Kasumi-1 (cell line): ENCODE data around the gene AXDND1.
A peak's percentile ranks its signal among the peaks of the same experiment; 100 is the strongest.
"Not testable (repeated sequence)": the region's sequence is repeated elsewhere in the genome, so short reads cannot be mapped to it uniquely, and the experiment has no call there.

ENCODE experiments used
- DNase-seq, 2 experiments: peaks; one replicate each; lab custom pipeline; 2025; lab: John Stamatoyannopoulos, UW

The AXDND1 gene, protein sequence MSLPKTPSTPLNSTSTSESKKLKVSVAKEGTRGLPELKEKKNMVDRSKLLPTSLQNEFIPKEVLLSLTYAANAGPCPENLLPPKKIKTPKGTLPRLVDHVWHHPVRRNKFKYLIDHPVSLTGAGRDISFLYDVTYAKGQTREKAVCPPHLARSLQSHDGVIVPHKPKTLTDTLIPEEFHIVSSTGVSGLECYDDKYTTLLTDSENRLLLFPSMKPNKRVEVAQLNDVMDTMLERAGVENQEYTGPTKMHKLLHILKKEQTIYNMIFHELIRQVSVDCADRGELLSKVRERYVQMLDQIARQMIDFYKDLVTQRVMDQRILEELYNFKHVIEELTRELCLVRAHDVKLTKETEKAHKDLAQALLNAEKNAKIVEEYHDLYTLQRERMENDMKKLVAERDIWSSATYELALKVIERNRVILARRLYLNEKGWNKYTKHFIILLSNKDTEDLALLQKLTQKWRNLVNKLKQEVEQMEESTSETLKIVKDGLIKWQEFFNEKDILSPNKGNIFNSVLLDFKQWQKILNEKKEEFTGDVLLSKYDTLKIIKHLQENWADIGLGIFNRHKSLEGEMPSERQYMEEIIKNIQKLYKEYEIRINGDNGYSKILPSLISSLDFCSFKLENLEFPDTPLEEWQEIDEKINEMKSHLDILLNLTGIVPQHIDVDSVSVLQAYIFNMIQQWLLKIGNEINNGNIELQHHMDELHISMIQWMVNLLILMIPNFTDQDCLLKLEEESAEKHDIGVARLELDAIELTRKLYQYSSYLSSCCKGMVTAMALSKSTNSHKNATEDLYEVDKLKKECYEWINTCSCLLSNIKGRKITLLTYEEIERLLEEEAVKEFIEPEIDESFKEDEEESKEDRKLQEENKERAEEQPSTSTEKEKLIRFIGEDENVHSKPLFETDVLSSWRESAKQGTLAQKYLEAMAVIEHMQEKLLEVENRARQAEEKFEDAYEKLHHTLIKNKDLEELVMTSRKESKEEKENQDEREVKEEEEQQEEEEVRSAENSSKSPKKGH

DNA sequence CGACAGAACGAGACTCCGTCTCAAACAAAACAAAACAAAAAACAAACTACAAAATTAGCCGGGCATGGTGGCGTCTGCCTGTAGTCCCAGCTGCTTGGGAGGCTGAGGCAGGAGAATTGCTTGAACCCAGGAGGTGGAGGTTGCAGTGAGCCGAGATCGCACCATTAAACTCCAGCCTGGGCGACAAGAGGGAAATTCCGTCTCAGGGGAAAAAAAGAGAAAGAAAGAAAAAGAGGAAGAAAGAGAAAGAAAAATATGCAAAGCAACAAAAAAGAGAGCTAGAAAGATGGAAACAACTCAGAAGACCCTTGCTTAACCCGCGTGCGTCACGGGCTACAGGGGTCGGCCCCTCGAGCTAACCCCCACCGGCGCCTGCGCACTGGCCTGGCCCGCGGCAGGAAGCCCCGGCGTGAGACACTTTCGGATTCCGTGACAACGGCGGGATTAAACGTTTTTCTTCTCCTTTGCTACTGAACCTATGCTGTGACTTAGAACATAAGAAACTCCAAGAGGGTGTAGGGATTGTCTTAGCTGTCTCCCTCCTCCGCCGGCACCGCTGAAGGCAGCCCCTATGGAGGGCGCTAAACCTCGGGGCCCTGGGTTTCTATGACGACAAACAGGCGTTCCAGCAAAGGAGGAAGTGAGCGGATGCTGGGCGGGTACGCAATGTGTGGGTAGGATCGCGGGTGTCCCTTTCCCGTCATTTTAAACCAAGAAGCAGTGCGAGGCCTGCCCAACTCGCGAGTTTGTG, at the start of gene AXDND1:
AXDND1 (plus strand) TSS at position 630 of the 751 bp plus-strand sequence. CDS start 539 bp downstream, outside the sequence.
- peak; percentile 89 for DNase-seq

DNA sequence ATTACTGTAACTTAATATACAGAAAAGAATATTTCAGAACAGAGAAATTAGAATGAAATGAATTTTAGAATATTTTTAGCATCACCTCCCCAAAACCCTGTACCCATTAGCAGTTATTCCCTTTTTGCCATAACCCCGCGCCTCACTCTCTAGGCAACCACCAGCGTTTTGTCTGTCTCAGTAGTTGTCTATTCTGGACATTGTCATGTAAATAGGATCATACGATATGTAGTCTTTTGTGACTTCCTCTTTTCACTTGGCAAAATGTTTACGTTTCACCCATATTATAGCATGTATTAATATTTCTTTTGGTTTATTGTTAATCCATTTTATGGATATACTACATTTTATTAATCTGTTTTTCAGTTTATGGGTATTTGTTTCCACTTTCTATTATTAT, 47.3 kb upstream of the AXDND1 start:
- DNase-seq = no peak

DNA sequence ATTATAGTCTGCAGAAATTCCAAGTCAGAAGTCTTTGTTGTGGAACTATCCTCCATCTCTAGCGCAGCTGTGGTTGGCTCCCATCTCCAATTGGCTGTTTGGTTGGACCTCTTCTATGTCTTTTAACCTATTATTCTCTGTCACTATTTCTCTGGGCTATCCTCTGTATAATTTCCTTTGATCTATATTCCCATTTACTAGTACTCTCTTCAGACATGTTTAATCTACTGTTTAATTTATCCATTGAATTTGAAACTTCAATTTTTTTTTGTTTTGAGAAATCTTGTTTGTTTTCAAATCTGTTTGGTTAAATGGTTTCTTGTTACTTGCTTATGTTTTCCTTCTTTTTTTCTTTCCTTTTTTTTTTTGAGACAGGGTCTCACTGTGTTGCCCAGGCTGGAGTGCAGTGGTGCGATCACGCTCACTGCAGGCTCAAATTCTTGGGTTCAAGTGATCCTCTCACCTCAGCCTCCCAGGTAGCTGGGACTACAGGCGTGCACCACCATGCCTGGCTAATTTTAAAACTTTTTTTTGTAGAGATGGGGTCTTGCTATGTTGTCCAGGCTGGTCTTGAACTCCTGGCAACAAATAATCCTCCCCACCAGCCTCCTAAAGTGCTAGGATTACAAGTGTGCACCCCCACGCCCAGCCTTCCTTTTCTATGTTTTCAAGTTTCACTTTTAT, 44.1 kb upstream of the AXDND1 start:
- DNase-seq = no peak

DNA sequence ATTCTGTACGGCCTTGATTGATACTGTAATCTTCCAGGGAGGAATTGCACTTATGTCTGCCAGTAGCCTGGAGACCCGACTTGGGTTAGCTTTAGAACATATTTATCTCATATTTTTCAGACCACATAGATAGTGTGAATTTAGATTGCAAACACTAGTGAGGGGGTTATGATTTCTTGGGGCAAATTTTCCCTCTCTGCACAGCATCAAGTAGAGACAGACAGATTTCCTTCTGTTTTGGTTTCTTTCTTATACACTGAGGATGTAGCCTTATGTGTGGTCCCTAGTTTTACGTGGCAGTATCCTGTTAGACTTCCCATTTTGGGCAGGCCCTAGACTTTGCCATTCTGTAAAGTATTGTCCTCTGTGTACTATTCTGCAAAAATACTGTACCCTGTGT, 43.2 kb upstream of the AXDND1 start:
- no peak for DNase-seq

DNA sequence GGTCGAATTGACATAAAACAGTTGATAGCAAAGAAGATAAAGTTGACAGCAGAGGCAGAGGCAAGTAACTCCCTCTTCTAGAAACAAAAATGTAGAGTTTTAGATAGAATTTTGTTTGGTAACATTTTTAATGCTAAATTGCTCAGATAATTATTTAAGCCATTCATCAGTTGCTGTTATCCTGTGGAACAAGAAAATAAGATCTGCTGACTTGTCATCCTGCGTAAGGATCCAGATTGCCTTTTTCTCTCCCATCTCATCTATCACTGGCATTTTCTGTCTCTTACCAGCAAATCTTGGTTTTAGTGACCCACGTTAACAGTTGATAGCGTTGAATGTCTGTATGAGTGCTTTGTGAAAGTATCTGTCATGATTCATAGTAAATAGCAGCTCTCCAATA, 42.3 kb upstream of the AXDND1 start:
- DNase-seq = no peak

DNA sequence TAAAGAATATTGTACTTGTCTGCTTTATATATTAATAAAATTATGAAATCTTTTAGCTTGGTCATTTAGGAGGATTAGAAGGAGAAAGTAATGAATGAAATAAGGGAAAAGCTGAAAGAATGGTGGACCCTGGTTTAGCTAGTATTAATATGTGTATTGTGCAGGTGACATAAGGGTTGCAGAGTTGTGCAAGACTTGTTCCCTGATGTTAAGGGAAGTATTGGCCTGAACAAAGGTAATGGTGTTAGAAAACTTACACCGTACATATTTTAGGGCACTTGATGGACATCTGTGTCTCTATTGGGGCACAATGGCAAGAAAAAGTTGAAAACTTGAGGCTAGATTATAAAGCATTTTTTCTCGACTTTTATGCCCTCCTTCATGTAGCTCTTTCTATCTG, 39.9 kb upstream of the AXDND1 start:
- DNase-seq = no peak

DNA sequence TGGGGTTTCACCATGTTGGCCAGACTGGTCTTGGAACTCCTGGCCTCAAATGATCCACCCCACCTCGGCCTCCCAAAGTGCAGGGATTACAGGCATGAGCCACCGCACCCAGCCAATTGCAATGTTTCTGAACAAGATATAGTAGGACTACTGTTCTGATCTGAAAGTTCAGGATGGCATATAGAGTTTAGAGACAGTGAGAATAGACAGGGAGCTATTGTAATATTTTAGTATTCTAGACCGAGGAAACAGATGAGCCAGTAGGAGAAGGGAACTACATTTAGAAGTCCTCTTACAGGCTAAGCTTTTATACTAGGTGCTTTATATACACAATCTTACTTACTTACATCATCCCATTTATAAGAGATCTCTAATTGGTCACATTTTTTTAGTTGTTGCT, 39.0 kb upstream of the AXDND1 start:
- DNase-seq = no peak

DNA sequence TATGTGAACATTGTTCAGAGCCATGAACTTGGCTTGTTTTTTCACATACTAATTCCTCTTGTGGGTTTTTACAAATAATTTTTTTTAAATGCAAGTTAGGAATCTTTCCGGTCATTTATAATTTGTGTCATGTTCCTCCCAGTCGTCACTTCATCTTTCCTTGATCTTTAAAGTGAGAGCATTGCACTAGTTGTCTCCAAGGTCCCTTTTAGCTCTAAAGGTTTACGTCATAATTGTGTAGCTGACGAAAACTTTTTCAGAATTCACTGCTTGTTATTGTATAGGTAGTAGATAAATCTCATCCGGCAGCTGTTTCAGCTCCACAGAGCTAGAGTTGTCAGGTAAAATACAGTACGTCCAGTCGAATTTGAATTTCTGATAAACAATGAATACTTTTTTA, 38.6 kb upstream of the AXDND1 start:
- DNase-seq = no peak

DNA sequence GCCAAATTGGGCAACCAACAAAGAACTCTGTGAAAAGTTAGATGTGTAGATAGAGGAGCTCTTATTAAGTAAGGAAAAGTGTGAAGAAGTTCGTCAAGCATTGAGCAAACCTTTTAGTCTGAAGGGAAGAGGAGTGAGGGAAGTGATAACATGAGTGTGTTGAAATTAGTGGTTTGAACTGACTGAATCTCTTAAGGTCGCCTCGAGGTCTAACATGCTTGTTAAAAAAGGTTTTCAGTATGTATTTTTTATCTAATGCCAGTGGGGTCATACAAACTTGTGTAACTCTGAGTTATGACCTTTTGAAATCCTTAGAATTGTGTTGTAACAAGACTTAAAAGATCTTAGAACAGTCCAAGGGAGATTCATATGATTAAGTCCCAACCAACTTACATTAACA, 38.1 kb upstream of the AXDND1 start:
- peak; percentile 60 to 66 for DNase-seq

DNA sequence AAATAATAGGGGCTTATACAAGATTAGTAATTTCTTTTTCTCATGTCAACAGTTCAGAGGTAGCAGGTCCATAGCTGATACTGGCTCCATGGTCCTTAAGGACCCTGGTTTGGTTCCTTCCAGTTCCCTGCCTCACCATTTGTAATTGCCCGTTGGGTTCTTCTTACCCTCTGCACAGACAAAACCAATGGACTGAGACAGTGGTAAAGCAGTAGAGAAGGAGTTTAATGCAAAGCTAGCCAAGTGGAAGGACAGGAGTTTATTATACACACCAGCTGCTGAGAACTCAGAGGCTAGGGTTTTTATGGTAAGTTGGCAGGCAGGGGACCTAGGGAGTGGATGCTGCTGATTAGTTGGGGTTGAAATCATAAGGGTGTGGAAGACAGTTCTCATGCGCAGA, 35.9 kb upstream of the AXDND1 start:
- DNase-seq = no peak

DNA sequence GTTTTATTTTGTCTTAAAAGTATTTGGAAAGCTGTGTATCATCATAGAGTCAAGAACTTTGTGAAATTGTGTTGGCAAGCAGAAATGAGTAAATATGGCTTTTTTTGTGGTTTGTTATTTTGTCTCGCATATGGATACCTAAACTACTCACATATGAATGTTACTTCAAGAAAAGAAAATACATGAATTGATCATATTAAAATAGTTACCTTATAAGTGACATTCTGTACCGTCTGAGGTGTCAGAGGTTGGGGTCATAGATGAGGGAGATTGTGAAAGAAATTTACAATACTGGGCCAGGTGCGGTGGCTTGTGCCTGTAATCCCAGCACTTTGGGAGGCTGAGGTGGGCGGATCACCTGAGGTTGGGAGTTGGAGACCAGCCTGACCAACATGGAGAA, 31.3 kb upstream of the AXDND1 start:
- DNase-seq = no peak

DNA sequence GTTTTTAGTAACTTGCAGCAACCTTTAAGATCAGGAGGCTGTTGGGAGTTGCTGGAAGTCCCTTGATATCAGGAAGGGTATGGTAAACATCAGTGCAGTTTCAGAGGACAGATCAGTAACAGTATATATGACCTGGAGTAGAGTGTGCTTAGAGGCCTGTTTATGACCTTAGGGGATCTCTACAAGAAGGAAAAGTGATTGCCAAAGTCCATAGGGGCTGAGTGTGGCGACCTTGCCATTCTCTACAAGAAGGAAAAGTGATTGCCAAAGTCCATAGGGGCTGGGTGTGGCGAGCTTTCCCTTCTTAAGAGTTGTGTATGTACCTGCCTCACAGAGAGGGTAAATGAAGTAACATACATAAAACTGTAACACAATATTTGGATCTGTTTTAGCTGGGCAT, 28.5 kb upstream of the AXDND1 start:
- no peak for DNase-seq

DNA sequence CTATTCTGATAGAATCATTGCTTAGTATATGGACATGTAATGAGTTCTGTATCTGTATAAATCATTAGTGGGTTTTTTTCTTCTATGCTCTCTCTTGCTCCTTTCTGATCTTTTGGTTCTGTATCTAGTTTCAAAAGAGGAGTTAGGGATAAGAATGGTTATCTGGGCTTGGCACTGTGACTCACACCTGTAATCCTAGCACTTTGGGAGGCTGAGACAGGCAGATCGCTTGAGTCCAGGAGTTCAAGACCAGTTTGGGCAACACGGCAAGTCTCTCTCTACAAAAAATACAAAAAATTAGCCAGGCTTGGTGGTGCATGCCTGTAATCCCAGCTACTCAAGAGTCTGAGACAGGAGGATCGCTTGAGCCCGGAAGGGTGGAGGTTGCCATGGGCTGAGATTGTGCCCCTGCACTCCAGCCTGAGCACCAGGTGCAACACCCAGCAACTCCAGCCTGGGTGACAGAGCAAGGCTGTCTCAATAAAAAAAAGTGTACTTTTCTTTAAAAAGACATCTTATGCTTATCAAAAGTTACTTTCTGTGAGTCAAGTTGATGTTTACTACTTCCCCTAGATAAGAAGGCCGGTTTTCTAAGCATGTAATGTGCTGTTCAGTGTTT, 27.7 kb upstream of the AXDND1 start:
- no peak for DNase-seq

DNA sequence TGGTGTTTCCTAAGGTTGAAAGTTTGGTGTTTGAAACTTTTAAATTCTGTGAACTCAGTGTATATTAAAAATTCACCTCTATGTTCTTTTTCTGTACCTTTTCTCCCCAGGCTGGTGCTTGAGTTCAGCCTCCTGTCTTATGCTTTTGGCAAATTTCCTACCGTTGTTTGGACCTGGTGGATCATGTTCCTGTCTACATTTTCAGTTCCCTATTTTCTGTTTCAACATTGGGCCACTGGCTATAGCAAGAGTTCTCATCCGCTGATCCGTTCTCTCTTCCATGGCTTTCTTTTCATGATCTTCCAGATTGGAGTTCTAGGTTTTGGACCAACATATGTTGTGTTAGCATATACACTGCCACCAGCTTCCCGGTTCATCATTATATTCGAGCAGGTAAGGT, 24.9 kb upstream of the AXDND1 start:
- DNase-seq = no peak

DNA sequence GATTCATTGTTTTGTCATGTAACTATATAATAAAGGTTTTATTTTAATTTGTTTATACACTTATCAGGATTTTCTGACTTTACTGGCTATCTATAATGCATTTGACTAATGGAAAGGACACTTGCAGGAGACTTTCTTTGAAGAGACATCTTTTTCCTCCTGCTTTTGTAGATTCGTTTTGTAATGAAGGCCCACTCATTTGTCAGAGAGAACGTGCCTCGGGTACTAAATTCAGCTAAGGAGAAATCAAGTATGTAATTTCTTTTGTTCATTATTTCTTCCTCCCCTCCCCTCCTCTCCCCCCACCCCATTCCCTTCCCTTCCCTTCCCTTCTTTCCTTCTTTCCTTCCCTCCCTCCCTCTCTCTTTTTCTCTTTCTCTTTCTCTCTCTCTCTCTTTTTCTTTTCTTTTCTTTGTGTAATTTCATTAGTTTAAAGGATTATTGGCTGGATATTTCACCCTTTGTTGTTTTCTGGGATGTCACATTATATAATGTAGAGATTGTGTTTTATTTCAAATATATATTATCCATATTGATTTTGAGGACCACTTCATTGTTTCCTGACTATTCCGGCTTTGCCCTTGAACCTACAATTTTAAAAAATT, 23.7 kb upstream of the AXDND1 start:
- DNase-seq = no peak

DNA sequence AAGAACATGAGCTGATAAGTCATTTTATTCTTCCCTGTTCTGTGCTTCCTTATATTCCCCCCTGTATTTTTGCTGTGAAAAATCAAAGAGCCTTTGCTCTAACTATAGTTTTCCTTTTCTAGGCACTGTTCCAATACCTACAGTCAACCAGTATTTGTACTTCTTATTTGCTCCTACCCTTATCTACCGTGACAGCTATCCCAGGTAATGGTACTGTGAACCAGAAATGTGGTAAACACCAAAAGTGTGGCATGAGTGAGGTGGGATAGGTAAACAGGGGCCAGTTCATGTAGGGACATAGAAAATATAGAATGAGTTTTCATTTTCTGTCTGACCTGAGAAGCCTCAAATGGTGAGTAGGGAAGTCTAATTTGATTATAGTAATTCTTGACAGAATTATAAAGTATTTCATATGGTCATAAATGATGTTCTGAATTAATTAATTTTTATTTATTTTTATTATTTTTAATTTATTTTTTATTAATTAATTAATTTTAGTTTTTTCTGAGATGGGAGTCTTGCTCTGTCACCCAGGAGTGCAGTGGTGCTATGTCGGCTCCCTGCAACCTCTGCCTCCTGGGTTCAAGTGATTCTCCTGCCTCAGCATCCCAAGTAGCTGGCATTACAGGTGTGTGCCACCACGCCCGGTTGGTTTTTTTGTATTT, 22.9 kb upstream of the AXDND1 start:
- no peak for DNase-seq

DNA sequence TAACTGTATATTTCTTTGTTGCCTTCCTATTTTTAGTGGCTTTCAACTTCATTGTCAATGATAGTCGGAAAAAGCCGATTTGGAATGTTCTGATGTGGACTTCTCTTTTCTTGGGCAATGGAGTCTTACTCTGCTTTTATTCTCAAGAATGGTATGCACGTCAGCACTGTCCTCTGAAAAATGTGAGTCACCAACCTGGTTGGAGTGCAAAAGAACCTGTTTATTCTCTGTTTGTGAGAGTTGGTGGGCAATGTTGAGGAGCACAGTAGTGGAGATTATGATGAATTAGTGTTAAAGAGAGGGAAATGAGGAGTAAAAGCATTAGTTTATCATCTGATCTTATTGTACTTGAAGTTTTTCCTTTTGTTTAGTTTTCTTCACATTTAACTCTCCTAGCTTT, 14.5 kb upstream of the AXDND1 start:
- DNase-seq = no peak

DNA sequence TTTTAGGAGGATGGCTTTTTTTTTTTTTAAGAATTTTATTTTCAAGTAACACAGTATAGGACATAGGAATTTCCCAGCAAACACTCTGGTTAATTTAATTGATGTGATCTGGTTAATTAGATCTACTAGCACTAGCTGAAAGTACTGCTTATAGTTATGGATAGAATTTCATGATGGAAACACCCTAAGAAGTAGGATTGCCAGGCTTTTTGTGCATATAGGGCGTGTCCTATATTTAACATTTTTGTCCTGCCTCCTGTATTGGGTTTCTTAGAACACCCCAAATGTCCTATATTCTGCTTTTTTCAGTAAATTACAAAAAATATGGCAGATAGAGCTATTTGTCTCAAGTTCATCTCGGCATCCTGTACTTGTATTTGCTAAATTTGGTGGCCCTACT, 13.5 kb upstream of the AXDND1 start:
- DNase-seq = no peak

DNA sequence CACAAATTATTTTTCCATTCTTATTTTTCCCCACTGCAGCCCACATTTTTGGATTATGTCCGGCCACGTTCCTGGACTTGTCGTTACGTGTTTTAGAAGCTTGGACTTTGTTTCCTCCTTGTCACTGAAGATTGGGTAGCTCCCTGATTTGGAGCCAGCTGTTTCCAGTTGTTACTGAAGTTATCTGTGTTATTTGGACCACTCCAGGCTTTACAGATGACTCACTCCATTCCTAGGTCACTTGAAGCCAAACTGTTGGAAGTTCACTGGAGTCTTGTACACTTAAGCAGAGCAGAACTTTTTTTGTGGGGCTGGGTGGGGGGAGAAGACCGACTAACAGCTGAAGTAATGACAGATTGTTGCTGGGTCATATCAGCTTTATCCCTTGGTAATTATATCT, 12.2 kb upstream of the AXDND1 start:
- DNase-seq = no peak

DNA sequence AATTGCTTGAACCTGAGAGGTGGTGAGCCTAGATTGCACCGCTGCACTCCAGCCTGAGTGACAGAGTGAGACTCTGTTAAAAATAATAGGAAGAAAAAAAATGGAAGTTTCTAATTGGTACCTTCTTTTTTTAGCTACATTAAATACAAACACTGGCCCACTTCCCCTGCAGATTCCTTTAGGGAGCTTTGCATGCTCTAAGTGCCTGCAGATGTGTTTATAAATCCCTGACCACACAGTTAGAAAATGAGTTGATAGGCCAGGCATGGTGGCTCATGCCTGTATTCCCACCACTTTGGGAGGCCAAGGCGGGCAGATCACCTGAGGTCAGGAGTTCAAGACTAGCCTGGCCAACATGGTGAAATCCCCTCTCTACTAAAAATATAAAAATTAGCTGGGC, 4.1 kb upstream of the AXDND1 start:
- DNase-seq = not testable (repeated sequence)
